OCI-LY3 (cell line): ENCODE data around the gene IL17B.

Experiments used
- CTCF ChIP-seq: fragments of 200-600, 300-600 bp; sonication (generic); IDR thresholded peaks from 2 replicates; pipeline ENCODE4 v1.5.1; 2014; ENCODE audit warnings: antibody characterized with exemption, low read length, low read depth
- EZH2phosphoT487 ChIP-seq: fragments of 200-600 bp; shearing (Covaris generic); IDR thresholded peaks from 2 replicates; pipeline ENCODE4 v1.6.1; 2018; ENCODE audit warnings: antibody characterized with exemption, mixed run types, low read depth

- TF ChIP-seq CTCF (no peak), EZH2phosphoT487 (no peak)
These were observed 15.7 kb downstream of the IL17B start for GRCh38 chr5:149363358-149363757.
